HepG2 (cell line): ENCODE data around the gene NFKBIL1. TPM values are rescaled to one million over a fixed set of nuclear protein-coding genes. Genes with fewer than 3 reads are reported as not detected.

Experiments
- BRCA1 ChIP-seq: sonication (generic); formaldehyde crosslinking; IDR thresholded peaks from 2 replicates; pipeline ENCODE4 v1.4.0; 2020; ENCODE audit warnings: missing genetic modification reagents
- MAF1 ChIP-seq: sonication (generic); formaldehyde crosslinking; IDR thresholded peaks from 2 replicates; pipeline ENCODE4 v1.5.0; 2020; ENCODE audit warnings: missing genetic modification reagents, borderline replicate concordance
- MTF1 ChIP-seq: sonication (generic); formaldehyde crosslinking; IDR thresholded peaks from 2 replicates; pipeline ENCODE4 v1.5.0; 2020; ENCODE audit warnings: missing genetic modification reagents
- NFKB2 ChIP-seq: sonication (generic); formaldehyde crosslinking; IDR thresholded peaks from 2 replicates; pipeline ENCODE4 v1.4.0; 2020; ENCODE audit warnings: missing genetic modification reagents, borderline replicate concordance
- PHF8 ChIP-seq: sonication (generic); formaldehyde crosslinking; IDR thresholded peaks from 2 replicates; pipeline ENCODE4 v1.5.0; 2020; ENCODE audit warnings: missing genetic modification reagents
- RFXAP ChIP-seq: sonication (generic); formaldehyde crosslinking; IDR thresholded peaks from 2 replicates; pipeline ENCODE4 v1.4.0; 2020; ENCODE audit warnings: missing genetic modification reagents, borderline replicate concordance
- RNF2 ChIP-seq: fragments of 450-650 bp; conservative IDR thresholded peaks from 2 replicates; pipeline ENCODE4 v1.6.1; 2016; ENCODE audit warnings: low read depth
- SOX6 ChIP-seq, 2 experiments: fragments of 450-650 bp in 1 of 2; sonication (generic) in 1 of 2; formaldehyde crosslinking in 1 of 2; IDR thresholded peaks; 2 replicates each; pipeline versions ENCODE4 v1.4.0 to v1.6.1; 2017 to 2020; ENCODE audit warnings: antibody characterized with exemption in 1 of 2, mild to moderate bottlenecking in 1 of 2, missing genetic modification reagents in 1 of 2
- YY1 ChIP-seq: IDR thresholded peaks from 2 replicates; pipeline ENCODE4 v1.6.1; 2011; ENCODE audit warnings: low read length, low read depth, moderate library complexity, mild to moderate bottlenecking; ENCODE audit not compliant: insufficient read depth, insufficient replicate concordance
- ZMYM2 ChIP-seq: sonication (generic); formaldehyde crosslinking; IDR thresholded peaks from 2 replicates; pipeline ENCODE4 v1.8.0; 2022; ENCODE audit warnings: mild to moderate bottlenecking, missing genetic modification reagents
- ZNF34 ChIP-seq: sonication (generic); formaldehyde crosslinking; IDR thresholded peaks from 2 replicates; pipeline ENCODE4 v1.4.0; 2020; ENCODE audit warnings: mild to moderate bottlenecking, missing genetic modification reagents, borderline replicate concordance
- ZNF577 ChIP-seq: sonication (generic); formaldehyde crosslinking; IDR thresholded peaks from 2 replicates; pipeline ENCODE4 v1.4.0; 2020; ENCODE audit warnings: mild to moderate bottlenecking, low read depth, missing genetic modification reagents, borderline replicate concordance
- ZNF703 ChIP-seq: sonication (generic); formaldehyde crosslinking; IDR thresholded peaks from 2 replicates; pipeline ENCODE4 v1.5.1; 2020; ENCODE audit warnings: missing genetic modification reagents, mild to moderate bottlenecking, moderate library complexity, borderline replicate concordance
- polyA plus RNA-seq, 8 experiments: library from polyadenylated mRNA; depleted of rRNA in 3 of 8; stranded (reverse) in 7 of 8; unstranded in 1 of 8; fragments of >200 nt; fragmentation: Illumina TruSeq in 4 of 8; extraction: Trizol in 4 of 8; gene quantifications; 2 replicates each; pipeline versions ENCODE4 v1.2.1 to v1.2.3, GENCODE V29; 2011 to 2016; ENCODE audit warnings: low read depth in 4 of 8, missing spikeins in 1 of 8, mixed read lengths in 1 of 8; ENCODE audit not compliant: insufficient read depth in 1 of 8
- total RNA-seq, 5 experiments: library from RNA; depleted of rRNA; stranded (reverse); fragments of >200 nt; fragmentation: Illumina TruSeq; extraction: Trizol; gene quantifications; 2 replicates each; pipeline ENCODE4 v1.2.3, GENCODE V29; 2016; ENCODE audit warnings: low read depth in 1 of 5
- TF ChIP-seq, protein P1 (sequence below): sonication (generic); formaldehyde crosslinking; IDR thresholded peaks from 2 replicates; pipeline ENCODE4 v1.8.0; 2022; ENCODE audit warnings: missing genetic modification reagents, mild to moderate bottlenecking, borderline replicate concordance
- TF ChIP-seq, protein P2 (sequence below), 2 experiments: sonication (generic) in 1 of 2; formaldehyde crosslinking in 1 of 2; IDR thresholded peaks; 2 replicates each; pipeline versions ENCODE4 v1.4.0 to v1.6.1; 2016 to 2020; ENCODE audit warnings: borderline replicate concordance in 1 of 2, low read depth in 1 of 2, mild to moderate bottlenecking in 1 of 2, missing genetic modification reagents in 1 of 2
- TF ChIP-seq, protein P3 (sequence below): sonication (generic); formaldehyde crosslinking; IDR thresholded peaks from 2 replicates; pipeline ENCODE4 v1.9.0; 2021; ENCODE audit warnings: mild to moderate bottlenecking, missing genetic modification reagents

The NFKBIL1 gene
- total and polyA plus RNA-seq, 2 of the 13 experiments (the other 11 are each of a cell fraction or from before 2014, with no cell fraction given) = 9.7 to 19.5 TPM

DNA sequence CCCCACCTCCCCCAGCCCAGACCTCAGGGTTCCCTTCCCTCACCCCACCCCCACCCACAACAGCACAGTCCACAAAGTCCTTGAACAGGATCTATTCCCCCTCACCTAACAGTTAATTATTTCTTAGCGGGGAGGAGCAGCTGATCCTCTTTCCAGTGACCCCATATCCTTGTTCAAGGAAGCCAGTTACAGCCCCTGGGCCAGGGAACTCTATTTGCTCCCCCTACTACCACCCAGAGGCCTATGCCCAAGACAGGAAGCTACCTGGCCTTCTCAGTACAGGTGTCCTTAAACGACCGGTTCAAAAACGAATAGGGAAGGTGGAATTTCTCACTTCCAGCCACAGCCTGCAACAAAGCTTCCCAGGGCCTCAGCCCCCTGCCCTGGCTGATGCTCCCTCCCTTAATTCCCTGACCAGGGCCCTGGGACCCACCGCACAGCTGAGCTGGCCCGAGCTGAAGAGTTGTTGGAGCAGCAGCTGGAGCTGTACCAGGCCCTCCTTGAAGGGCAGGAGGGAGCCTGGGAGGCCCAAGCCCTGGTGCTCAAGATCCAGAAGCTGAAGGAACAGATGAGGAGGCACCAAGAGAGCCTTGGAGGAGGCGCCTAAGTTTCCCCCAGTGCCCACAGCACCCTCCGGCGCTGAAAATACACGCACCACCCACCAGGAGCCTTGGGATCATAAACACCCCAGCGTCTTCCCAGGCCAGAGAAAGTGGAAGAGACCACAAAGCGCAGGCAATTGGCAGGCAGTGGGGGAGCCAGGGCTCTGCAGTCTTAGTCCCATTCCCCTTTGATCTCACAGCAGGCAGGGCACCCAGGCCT lies 17.9 kb upstream of the NFKBIL1 start (continued):
- TF ChIP-seq, protein P1, sequence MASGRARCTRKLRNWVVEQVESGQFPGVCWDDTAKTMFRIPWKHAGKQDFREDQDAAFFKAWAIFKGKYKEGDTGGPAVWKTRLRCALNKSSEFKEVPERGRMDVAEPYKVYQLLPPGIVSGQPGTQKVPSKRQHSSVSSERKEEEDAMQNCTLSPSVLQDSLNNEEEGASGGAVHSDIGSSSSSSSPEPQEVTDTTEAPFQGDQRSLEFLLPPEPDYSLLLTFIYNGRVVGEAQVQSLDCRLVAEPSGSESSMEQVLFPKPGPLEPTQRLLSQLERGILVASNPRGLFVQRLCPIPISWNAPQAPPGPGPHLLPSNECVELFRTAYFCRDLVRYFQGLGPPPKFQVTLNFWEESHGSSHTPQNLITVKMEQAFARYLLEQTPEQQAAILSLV = no peak
- TF ChIP-seq RFXAP (CRISPR knock-in tag) (0 out of 2 replicates have a peak, but pooled peaks have one; percentile 54), BRCA1 (CRISPR knock-in tag) (no peak), MTF1 (peak; percentile 72; the same call in 1 of the 2 replicates), ZMYM2 (no peak), MAF1 (CRISPR knock-in tag) (no peak), ZNF577 (CRISPR knock-in tag) (no peak), RNF2 (no peak), PHF8 (CRISPR knock-in tag) (no peak; the same call in 1 of the 2 replicates), SOX6 (IDR thresholded peaks at IDR 0.05) (no peak), SOX6 (CRISPR knock-in tag; IDR thresholded peaks at IDR 0.05) (no peak), YY1 (no peak), ZNF703 (CRISPR knock-in tag) (no peak), NFKB2 (CRISPR knock-in tag) (peak; percentile 30; the same call in 1 of the 2 replicates), ZNF34 (CRISPR knock-in tag) (no peak)
- TF ChIP-seq, protein P2, sequence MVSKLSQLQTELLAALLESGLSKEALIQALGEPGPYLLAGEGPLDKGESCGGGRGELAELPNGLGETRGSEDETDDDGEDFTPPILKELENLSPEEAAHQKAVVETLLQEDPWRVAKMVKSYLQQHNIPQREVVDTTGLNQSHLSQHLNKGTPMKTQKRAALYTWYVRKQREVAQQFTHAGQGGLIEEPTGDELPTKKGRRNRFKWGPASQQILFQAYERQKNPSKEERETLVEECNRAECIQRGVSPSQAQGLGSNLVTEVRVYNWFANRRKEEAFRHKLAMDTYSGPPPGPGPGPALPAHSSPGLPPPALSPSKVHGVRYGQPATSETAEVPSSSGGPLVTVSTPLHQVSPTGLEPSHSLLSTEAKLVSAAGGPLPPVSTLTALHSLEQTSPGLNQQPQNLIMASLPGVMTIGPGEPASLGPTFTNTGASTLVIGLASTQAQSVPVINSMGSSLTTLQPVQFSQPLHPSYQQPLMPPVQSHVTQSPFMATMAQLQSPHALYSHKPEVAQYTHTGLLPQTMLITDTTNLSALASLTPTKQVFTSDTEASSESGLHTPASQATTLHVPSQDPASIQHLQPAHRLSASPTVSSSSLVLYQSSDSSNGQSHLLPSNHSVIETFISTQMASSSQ (IDR thresholded peaks at IDR 0.05; ENCODE audit: low read depth) = peak; percentile 84
- TF ChIP-seq, protein P2 (CRISPR knock-in tag; IDR thresholded peaks at IDR 0.05; ENCODE audit: borderline replicate concordance) = peak; percentile 81
- TF ChIP-seq, protein P3, sequence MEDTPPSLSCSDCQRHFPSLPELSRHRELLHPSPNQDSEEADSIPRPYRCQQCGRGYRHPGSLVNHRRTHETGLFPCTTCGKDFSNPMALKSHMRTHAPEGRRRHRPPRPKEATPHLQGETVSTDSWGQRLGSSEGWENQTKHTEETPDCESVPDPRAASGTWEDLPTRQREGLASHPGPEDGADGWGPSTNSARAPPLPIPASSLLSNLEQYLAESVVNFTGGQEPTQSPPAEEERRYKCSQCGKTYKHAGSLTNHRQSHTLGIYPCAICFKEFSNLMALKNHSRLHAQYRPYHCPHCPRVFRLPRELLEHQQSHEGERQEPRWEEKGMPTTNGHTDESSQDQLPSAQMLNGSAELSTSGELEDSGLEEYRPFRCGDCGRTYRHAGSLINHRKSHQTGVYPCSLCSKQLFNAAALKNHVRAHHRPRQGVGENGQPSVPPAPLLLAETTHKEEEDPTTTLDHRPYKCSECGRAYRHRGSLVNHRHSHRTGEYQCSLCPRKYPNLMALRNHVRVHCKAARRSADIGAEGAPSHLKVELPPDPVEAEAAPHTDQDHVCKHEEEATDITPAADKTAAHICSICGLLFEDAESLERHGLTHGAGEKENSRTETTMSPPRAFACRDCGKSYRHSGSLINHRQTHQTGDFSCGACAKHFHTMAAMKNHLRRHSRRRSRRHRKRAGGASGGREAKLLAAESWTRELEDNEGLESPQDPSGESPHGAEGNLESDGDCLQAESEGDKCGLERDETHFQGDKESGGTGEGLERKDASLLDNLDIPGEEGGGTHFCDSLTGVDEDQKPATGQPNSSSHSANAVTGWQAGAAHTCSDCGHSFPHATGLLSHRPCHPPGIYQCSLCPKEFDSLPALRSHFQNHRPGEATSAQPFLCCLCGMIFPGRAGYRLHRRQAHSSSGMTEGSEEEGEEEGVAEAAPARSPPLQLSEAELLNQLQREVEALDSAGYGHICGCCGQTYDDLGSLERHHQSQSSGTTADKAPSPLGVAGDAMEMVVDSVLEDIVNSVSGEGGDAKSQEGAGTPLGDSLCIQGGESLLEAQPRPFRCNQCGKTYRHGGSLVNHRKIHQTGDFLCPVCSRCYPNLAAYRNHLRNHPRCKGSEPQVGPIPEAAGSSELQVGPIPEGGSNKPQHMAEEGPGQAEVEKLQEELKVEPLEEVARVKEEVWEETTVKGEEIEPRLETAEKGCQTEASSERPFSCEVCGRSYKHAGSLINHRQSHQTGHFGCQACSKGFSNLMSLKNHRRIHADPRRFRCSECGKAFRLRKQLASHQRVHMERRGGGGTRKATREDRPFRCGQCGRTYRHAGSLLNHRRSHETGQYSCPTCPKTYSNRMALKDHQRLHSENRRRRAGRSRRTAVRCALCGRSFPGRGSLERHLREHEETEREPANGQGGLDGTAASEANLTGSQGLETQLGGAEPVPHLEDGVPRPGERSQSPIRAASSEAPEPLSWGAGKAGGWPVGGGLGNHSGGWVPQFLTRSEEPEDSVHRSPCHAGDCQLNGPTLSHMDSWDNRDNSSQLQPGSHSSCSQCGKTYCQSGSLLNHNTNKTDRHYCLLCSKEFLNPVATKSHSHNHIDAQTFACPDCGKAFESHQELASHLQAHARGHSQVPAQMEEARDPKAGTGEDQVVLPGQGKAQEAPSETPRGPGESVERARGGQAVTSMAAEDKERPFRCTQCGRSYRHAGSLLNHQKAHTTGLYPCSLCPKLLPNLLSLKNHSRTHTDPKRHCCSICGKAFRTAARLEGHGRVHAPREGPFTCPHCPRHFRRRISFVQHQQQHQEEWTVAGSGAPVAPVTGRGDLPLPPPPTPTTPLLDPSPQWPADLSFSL (CRISPR knock-in tag) = no peak
